Hematopoietic multipotent progenitor cell treated with erythropoietin and hydrocortisone succinate and interleukin-3 and kit ligand, for 4 days (in vitro differentiated cells): ENCODE results near the gene FBXW8.

Experiments
- DNase-seq: peaks from one replicate; pipeline ENCODE4 v3.0.0-alpha.2; 2015

FBXW8 gene

GRCh38 chr12:116910645-116911451, at the start of gene FBXW8:
Gene FBXW8 (plus strand): TSS chr12:116910950. CDS start chr12:116911038, 88 bp downstream.
- DNase-seq = peak; percentile 91

- no peak for DNase-seq
Measured at GRCh38 chr12:116861320-116861719, 49.4 kb upstream of the FBXW8 start.

GRCh38 chr12:116862167-116862566, 48.6 kb upstream of the FBXW8 start:
- DNase-seq = no peak

- DNase-seq = no peak
Measured at GRCh38 chr12:116863275-116863767, 47.4 kb upstream of the FBXW8 start.

- DNase-seq = no peak
Measured at GRCh38 chr12:116864371-116865160, 46.2 kb upstream of the FBXW8 start.

GRCh38 chr12:116867523-116867922, 43.2 kb upstream of the FBXW8 start:
- no peak for DNase-seq

GRCh38 chr12:116870306-116870705, 40.4 kb upstream of the FBXW8 start:
- no peak for DNase-seq

- DNase-seq = no peak
Measured at GRCh38 chr12:116874324-116874995, 36.3 kb upstream of the FBXW8 start.

GRCh38 chr12:116876151-116876869, 34.4 kb upstream of the FBXW8 start:
- DNase-seq = no peak

- no peak for DNase-seq
Measured at GRCh38 chr12:116878567-116879508, 31.9 kb upstream of the FBXW8 start.

- no peak for DNase-seq
Measured at GRCh38 chr12:116879509-116880212, 31.1 kb upstream of the FBXW8 start.

- no peak for DNase-seq
Measured at GRCh38 chr12:116880213-116880816, 30.4 kb upstream of the FBXW8 start.

- peak; percentile 70 for DNase-seq
Measured at GRCh38 chr12:116880817-116881324, 29.9 kb upstream of the FBXW8 start.

GRCh38 chr12:116881325-116881876, 29.3 kb upstream of the FBXW8 start, which contains the start of gene HRK:
Gene HRK (minus strand): TSS chr12:116881441. CDS start chr12:116881307, 134 bp downstream.
- DNase-seq = no peak

- no peak for DNase-seq
Measured at GRCh38 chr12:116881877-116882507, 28.8 kb upstream of the FBXW8 start.

GRCh38 chr12:116882742-116883141, 28.0 kb upstream of the FBXW8 start:
- DNase-seq = peak; percentile 44

- no peak for DNase-seq
Measured at GRCh38 chr12:116884871-116885270, 25.9 kb upstream of the FBXW8 start.

- peak; percentile 72 for DNase-seq
Measured at GRCh38 chr12:116885491-116885890, 25.3 kb upstream of the FBXW8 start.

- DNase-seq = no peak
Measured at GRCh38 chr12:116887244-116887643, 23.5 kb upstream of the FBXW8 start.
